Neuronal stem cell (in vitro differentiated cells): ENCODE data around the gene MRPL11.
A peak's percentile ranks its signal among the peaks of the same experiment; 100 is the strongest.
"Not testable (repeated sequence)": the region's sequence is repeated elsewhere in the genome, so short reads cannot be mapped to it uniquely, and the experiment has no call there.

Experiments used
- DNase-seq: peaks from one replicate; pipeline ENCODE4 v3.0.0-alpha.2; 2013; ENCODE audit warnings: low spot score
- H2AFZ ChIP-seq: one replicate; pipeline ENCODE4 v1.6.1; 2013; ENCODE audit warnings: mild to moderate bottlenecking, low read length, inconsistent platforms
- H2AK5ac ChIP-seq: 2 replicates; pipeline ENCODE4 v1.6.1; 2013; ENCODE audit warnings: low read depth, mild to moderate bottlenecking, inconsistent platforms, low read length, moderate library complexity, mixed read lengths
- H2BK120ac ChIP-seq: 2 replicates; pipeline ENCODE4 v1.6.1; 2013; ENCODE audit warnings: low read depth, mild to moderate bottlenecking, inconsistent platforms, low read length, moderate library complexity, mixed read lengths
- H2BK12ac ChIP-seq: one replicate; pipeline ENCODE4 v1.6.1; 2013; ENCODE audit warnings: low read length, inconsistent platforms
- H2BK15ac ChIP-seq: 2 replicates; pipeline ENCODE4 v1.6.1; 2013; ENCODE audit warnings: mild to moderate bottlenecking, low read length, inconsistent platforms, mixed read lengths
- H2BK5ac ChIP-seq: one replicate; pipeline ENCODE4 v1.6.1; 2013; ENCODE audit warnings: inconsistent platforms, mild to moderate bottlenecking, low read length, moderate library complexity
- H3K14ac ChIP-seq: one replicate; pipeline ENCODE4 v1.6.1; 2013; ENCODE audit warnings: low read length, inconsistent platforms
- H3K18ac ChIP-seq: 2 replicates; pipeline ENCODE4 v1.6.1; 2013; ENCODE audit warnings: low read length, inconsistent platforms
- H3K23ac ChIP-seq: 2 replicates; pipeline ENCODE4 v1.6.1; 2013; ENCODE audit warnings: low read depth, mild to moderate bottlenecking, mixed read lengths, low read length, inconsistent platforms; ENCODE audit not compliant: poor library complexity
- H3K27ac ChIP-seq: replicated peaks from 3 replicates; pipeline ENCODE4 v1.5.1; 2013; ENCODE audit warnings: low read length, inconsistent platforms
- H3K27me3 ChIP-seq, 3 experiments: 2 replicates each; pipeline ENCODE4 v1.6.1; 2013; ENCODE audit warnings: low read length in 3 of 3, mild to moderate bottlenecking in 2 of 3, inconsistent platforms in 1 of 3, low read depth in 1 of 3, mixed read lengths in 1 of 3, moderate library complexity in 1 of 3; ENCODE audit not compliant: control insufficient read depth in 3 of 3, insufficient read depth in 3 of 3
- H3K36me3 ChIP-seq, 2 donors: replicated peaks in 1 of 2; 2 replicates each; pipeline ENCODE4 v1.6.1; 2013; ENCODE audit warnings: low read length in 2 of 2; ENCODE audit not compliant: control insufficient read depth in 2 of 2, insufficient read depth in 2 of 2
- H3K4ac ChIP-seq: 2 replicates; pipeline ENCODE4 v1.6.1; 2013; ENCODE audit warnings: inconsistent platforms, mild to moderate bottlenecking, low read length, moderate library complexity
- H3K4me1 ChIP-seq, 2 donors: 1 replicate in 1 of 2; 2 replicates in 1 of 2; pipeline ENCODE4 v1.6.1; 2013; ENCODE audit warnings: low read length in 2 of 2, low read depth in 1 of 2; ENCODE audit not compliant: control insufficient read depth in 2 of 2, insufficient read depth in 1 of 2
- H3K4me2 ChIP-seq: one replicate; pipeline ENCODE4 v1.6.1; 2013; ENCODE audit warnings: mild to moderate bottlenecking, low read length, inconsistent platforms; ENCODE audit not compliant: insufficient read depth, poor library complexity, severe bottlenecking
- H3K4me3 ChIP-seq, 2 donors: 2 replicates each; pipeline ENCODE4 v1.5.1; 2013; ENCODE audit warnings: low read length in 2 of 2, mild to moderate bottlenecking in 2 of 2, inconsistent platforms in 1 of 2, moderate library complexity in 1 of 2
- H3K79me1 ChIP-seq: one replicate; pipeline ENCODE4 v1.6.1; 2013; ENCODE audit warnings: low read depth, mild to moderate bottlenecking, inconsistent platforms, low read length, moderate library complexity
- H3K9ac ChIP-seq: one replicate; pipeline ENCODE4 v1.6.1; 2013; ENCODE audit warnings: mild to moderate bottlenecking, low read depth, low read length, inconsistent platforms; ENCODE audit not compliant: poor library complexity
- H3K9me3 ChIP-seq, 2 donors: replicated peaks in 1 of 2; 2 replicates each; pipeline versions ENCODE3 to v1.6.1; 2013; ENCODE audit warnings: low read length in 2 of 2, mild to moderate bottlenecking in 2 of 2, inconsistent platforms in 1 of 2, low read depth in 1 of 2, mixed read lengths in 1 of 2, moderate library complexity in 1 of 2; ENCODE audit not compliant: control insufficient read depth in 2 of 2, insufficient read depth in 1 of 2
- H4K8ac ChIP-seq: one replicate; pipeline ENCODE4 v1.6.1; 2013; ENCODE audit warnings: low read depth, mild to moderate bottlenecking, inconsistent platforms, low read length, moderate library complexity
- H4K91ac ChIP-seq: one replicate; pipeline ENCODE4 v1.6.1; 2013; ENCODE audit warnings: low read length, low read depth, mild to moderate bottlenecking, inconsistent platforms; ENCODE audit not compliant: poor library complexity
- WGBS, 2 donors: extraction: QIAGEN DNeasy Blood & Tissue Kit; methylation state at CpG; one replicate each; pipeline ENCODE4 v1.1.7; 2013; ENCODE audit warnings: missing lambda C conversion rate in 2 of 2, mixed read lengths in 1 of 2; ENCODE audit not compliant: insufficient read length in 2 of 2, insufficient replicate concordance in 1 of 2; ENCODE audit errors: extremely low coverage in 2 of 2; 5-methylcytosine and 5-hydroxymethylcytosine counted together

Gene MRPL11

DNA sequence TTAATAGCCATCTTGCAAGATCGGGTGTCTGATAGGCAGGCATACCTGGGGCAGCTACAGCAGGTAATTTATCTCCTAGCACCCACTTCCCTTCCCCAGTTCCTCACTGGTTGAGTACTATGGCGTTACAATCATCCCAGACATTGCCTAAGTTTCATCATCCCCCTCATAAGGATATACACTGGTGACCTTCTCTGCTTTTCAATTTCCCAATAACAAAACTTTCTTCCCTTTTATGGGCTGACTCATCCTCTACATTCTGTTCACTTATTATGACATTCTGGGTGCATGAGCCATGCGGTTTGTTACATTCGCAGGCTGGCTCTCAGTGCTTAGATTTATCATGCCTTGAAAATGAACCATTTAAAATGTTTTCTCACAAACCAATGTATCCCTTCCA, 5.0 kb upstream of the MRPL11 start:
- Histone ChIP-seq H2BK5ac (no peak overlapping the region), H2BK12ac (no peak overlapping the region), H3K4ac (no peak overlapping the region), H2BK15ac (no peak overlapping the region), H3K27me3 (no peaks in the 10 kb centered on the region), H4K91ac (no peak overlapping the region), H3K14ac (no peak overlapping the region), H3K79me1 (no peaks in the 10 kb centered on the region), H3K18ac (no peak overlapping the region), H3K36me3 (no peaks in the 10 kb centered on the region), H3K4me2 (no peak overlapping the region), H3K23ac (no peak overlapping the region), H3K9ac (no peak overlapping the region), H3K9me3 (peaks cover 0 to 6% of the 10 kb centered on the region in 2 donors), H3K4me3 (no peak overlapping the region), H4K8ac (no peak overlapping the region), H2AK5ac (no peak overlapping the region), H2BK120ac (no peak overlapping the region), H2AFZ (no peak overlapping the region), H3K27ac (no peak overlapping the region), H3K4me1 (no peaks in the 10 kb centered on the region)
- no CpG with 5 or more reads among the region's 4 CpGs for WGBS, 2 donors
- no peak for DNase-seq

- H2BK120ac ChIP-seq, H3K27me3 ChIP-seq, H2AFZ ChIP-seq, H3K4ac ChIP-seq, H3K79me1 ChIP-seq, H3K4me2 ChIP-seq, H2BK15ac ChIP-seq, H2BK12ac ChIP-seq, DNase-seq, H4K8ac ChIP-seq, H3K4me1 ChIP-seq, H3K4me3 ChIP-seq, H4K91ac ChIP-seq, H3K27ac ChIP-seq, H3K23ac ChIP-seq, H3K9me3 ChIP-seq, H3K9ac ChIP-seq, H3K14ac ChIP-seq, H2AK5ac ChIP-seq, H2BK5ac ChIP-seq, H3K18ac ChIP-seq: not testable (repeated sequence)
- no CpG with 5 or more reads among the region's 27 CpGs for WGBS, 2 donors
- peaks cover 8 to 13% of the 10 kb centered on the region in 2 donors for H3K36me3 ChIP-seq
These were observed 2.3 kb upstream of the MRPL11 start for GRCh38 chr11:66440940-66441282.

DNA sequence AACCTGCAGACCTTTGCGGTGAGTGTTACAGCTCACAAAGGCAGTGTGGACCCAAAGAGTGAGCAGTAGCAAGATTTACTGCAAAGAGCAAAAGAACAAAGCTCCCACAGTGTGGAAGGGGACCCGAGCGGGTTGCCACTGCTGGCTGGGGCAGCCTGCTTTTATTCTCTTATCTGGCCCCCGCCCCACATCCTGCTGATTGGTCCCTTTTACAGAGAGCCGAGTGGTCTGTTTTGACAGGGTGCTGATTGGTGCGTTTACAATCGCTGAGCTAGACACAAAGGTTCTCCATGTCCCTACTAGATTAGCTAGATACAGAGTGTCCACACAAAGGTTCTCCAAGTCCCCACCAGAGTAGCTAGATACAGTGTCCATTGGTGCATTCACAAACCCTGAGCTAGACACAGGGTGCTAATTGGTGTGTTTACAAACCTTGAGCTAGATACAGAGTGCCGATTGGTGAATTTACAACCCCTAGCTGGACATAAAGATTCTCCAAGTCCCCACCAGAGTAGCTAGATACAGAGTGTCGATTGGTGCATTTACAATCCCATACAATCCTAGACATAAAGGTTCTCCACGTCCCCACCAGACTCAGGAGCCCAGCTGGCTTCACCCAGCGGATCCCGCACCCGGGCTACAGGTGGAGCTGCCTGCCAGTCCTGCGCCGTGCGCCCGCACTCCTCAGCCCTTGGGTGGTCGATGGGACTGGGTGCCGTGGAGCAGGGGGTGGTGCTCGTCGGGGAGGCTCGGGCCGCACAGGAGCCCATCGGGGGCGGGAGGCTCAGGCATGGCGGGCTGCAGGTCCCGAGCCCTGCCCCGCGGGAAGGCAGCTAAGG, 1.7 kb upstream of the MRPL11 start:
- H2BK12ac ChIP-seq, H2BK15ac ChIP-seq, H3K23ac ChIP-seq, H3K14ac ChIP-seq, H2AK5ac ChIP-seq, H3K4me1 ChIP-seq, H3K79me1 ChIP-seq, DNase-seq, H2BK5ac ChIP-seq, H2BK120ac ChIP-seq, H4K8ac ChIP-seq, H3K4ac ChIP-seq, H3K9ac ChIP-seq, H3K27ac ChIP-seq, H3K4me3 ChIP-seq, H3K27me3 ChIP-seq, H3K4me2 ChIP-seq, H3K9me3 ChIP-seq, H3K18ac ChIP-seq, H4K91ac ChIP-seq: not testable (repeated sequence)
- WGBS, 2 donors = no CpG with 5 or more reads among the region's 29 CpGs
- peaks cover 12 to 19% of the 10 kb centered on the region in 2 donors for H3K36me3 ChIP-seq
- H2AFZ ChIP-seq = peak overlapping the region; percentile 30

GRCh38 chr11:66437979-66438503, 607 bp downstream of the MRPL11 start:
- H3K4ac ChIP-seq = no peak overlapping the region
- no peak overlapping the region for H4K8ac ChIP-seq
- peak overlapping the region; percentile 87 for H2AFZ ChIP-seq
- peaks cover 4% of the 10 kb centered on the region for H3K79me1 ChIP-seq
- H2AK5ac ChIP-seq = no peak overlapping the region
- no peak overlapping the region for H2BK12ac ChIP-seq
- H2BK120ac ChIP-seq = no peak overlapping the region
- WGBS, 2 donors = no CpG with 5 or more reads among the region's 12 CpGs
- no peak overlapping the region for H2BK15ac ChIP-seq
- no peak overlapping the region for H2BK5ac ChIP-seq
- no peak overlapping the region for H3K14ac ChIP-seq
- H4K91ac ChIP-seq = no peak overlapping the region
- H3K4me3 ChIP-seq = peak overlapping the region; percentile 79 to 86
- DNase-seq = no peak
- H3K4me2 ChIP-seq = peak overlapping the region; percentile 74
- H3K9me3 ChIP-seq = peaks cover 0 to 2% of the 10 kb centered on the region in 2 donors
- peak overlapping the region; percentile 77 for H3K18ac ChIP-seq
- peaks cover 15 to 28% of the 10 kb centered on the region in 2 donors for H3K36me3 ChIP-seq
- H3K27me3 ChIP-seq = no peaks in the 10 kb centered on the region
- H3K4me1 ChIP-seq = peaks cover 0 to 3% of the 10 kb centered on the region in 2 donors
- H3K9ac ChIP-seq = peak overlapping the region; percentile 79
- H3K27ac ChIP-seq = no peak overlapping the region
- no peak overlapping the region for H3K23ac ChIP-seq
